HuH-7.5 (cell line): ENCODE results near the gene IFITM10.

ENCODE experiments used
- DNase-seq: peaks from one replicate; pipeline ENCODE4 v3.0.0; 2011; ENCODE audit warnings: low spot score

IFITM10 gene

GRCh38 chr11:1751531-1751921 lies 1.1 kb upstream of the IFITM10 start:
- DNase-seq = no peak

GRCh38 chr11:1750840-1751530 lies 590 bp upstream of the IFITM10 start:
- no peak for DNase-seq

- no peak for DNase-seq
Measured at GRCh38 chr11:1749395-1750351, 722 bp downstream of the IFITM10 start.

- no peak for DNase-seq
Measured at GRCh38 chr11:1748636-1749394, 1.6 kb downstream of the IFITM10 start.

GRCh38 chr11:1747753-1748635 lies 2.4 kb downstream of the IFITM10 start:
- DNase-seq = no peak

GRCh38 chr11:1746956-1747752 lies 3.2 kb downstream of the IFITM10 start:
- no peak for DNase-seq

- no peak for DNase-seq
Measured at GRCh38 chr11:1746511-1746931, 3.9 kb downstream of the IFITM10 start.

GRCh38 chr11:1745701-1746320 lies 4.6 kb downstream of the IFITM10 start:
- no peak for DNase-seq

- DNase-seq = no peak
Measured at GRCh38 chr11:1744891-1745700, 5.3 kb downstream of the IFITM10 start.

- DNase-seq = no peak
Measured at GRCh38 chr11:1744137-1744886, 6.1 kb downstream of the IFITM10 start.

GRCh38 chr11:1743585-1744136 lies 6.7 kb downstream of the IFITM10 start:
- DNase-seq = no peak

- no peak for DNase-seq
Measured at GRCh38 chr11:1742869-1743584, 7.4 kb downstream of the IFITM10 start.

- no peak for DNase-seq
Measured at GRCh38 chr11:1742371-1742770, 8.0 kb downstream of the IFITM10 start.

- no peak for DNase-seq
Measured at GRCh38 chr11:1741741-1742140, 8.7 kb downstream of the IFITM10 start.

GRCh38 chr11:1740786-1741530 lies 9.4 kb downstream of the IFITM10 start:
- no peak for DNase-seq

- no peak for DNase-seq
Measured at GRCh38 chr11:1739576-1739975, 10.8 kb downstream of the IFITM10 start.

GRCh38 chr11:1738380-1738779 lies 12.0 kb downstream of the IFITM10 start:
- no peak for DNase-seq
